GM23338 (cell line): Measurements from ENCODE around the gene RELCH. TPM values are rescaled to one million over a fixed set of nuclear protein-coding genes. Genes with fewer than 3 reads are reported as not detected.

Source experiments
- ATAC-seq: fragments of 200-7000 bp; cut with Tn5 transposase; 3 replicates; pipeline ENCODE4 v1.9.1; 2020
- DNase-seq: peaks from one replicate; pipeline ENCODE4 v3.0.0-alpha.2; 2015; ENCODE audit warnings: low spot score
- H2AFZ ChIP-seq: fragments of 200-600 bp; sonication (generic); 2 replicates; pipeline ENCODE4 v1.8.0; 2016; ENCODE audit warnings: antibody characterized with exemption, mild to moderate bottlenecking, moderate library complexity
- H3F3A ChIP-seq: fragments of 200-600 bp; sonication (generic); replicated peaks from 2 replicates; pipeline ENCODE4 v1.8.0; 2017; ENCODE audit warnings: antibody characterized with exemption, mixed run types, low read depth
- H3K27ac ChIP-seq: fragments of 200-600 bp; sonication (generic); 2 replicates; pipeline ENCODE4 v1.6.1; 2016; ENCODE audit warnings: low read depth
- H3K27me3 ChIP-seq: fragments of 200-600 bp; sonication (generic); 2 replicates; pipeline ENCODE4 v1.8.0; 2016; ENCODE audit warnings: mild to moderate bottlenecking, mixed run types, moderate library complexity; ENCODE audit not compliant: insufficient read depth
- H3K36me3 ChIP-seq: fragments of 200-600 bp; sonication (generic); 2 replicates; pipeline ENCODE4 v1.8.0; 2016; ENCODE audit warnings: mild to moderate bottlenecking; ENCODE audit not compliant: insufficient read depth
- H3K4me1 ChIP-seq: fragments of 200-600 bp; sonication (generic); 2 replicates; pipeline ENCODE4 v1.8.0; 2016; ENCODE audit warnings: mild to moderate bottlenecking, moderate library complexity; ENCODE audit not compliant: insufficient read depth
- H3K4me2 ChIP-seq: fragments of 200-600 bp; sonication (generic); 2 replicates; pipeline ENCODE4 v1.7.1; 2017; ENCODE audit warnings: mixed run types
- H3K4me3 ChIP-seq: fragments of 200-600 bp; sonication (generic); 2 replicates; pipeline ENCODE4 v1.6.1; 2016; ENCODE audit warnings: mixed run types
- H3K79me2 ChIP-seq: fragments of 200-600 bp; sonication (generic); replicated peaks from 2 replicates; pipeline ENCODE4 v1.8.0; 2017; ENCODE audit warnings: mild to moderate bottlenecking; ENCODE audit not compliant: insufficient read depth
- H3K9me2 ChIP-seq: fragments of 200-600 bp; sonication (generic); 2 replicates; pipeline ENCODE4 v1.8.0; 2017; ENCODE audit not compliant: insufficient read depth
- H4K20me1 ChIP-seq: fragments of 200-600 bp; sonication (generic); replicated peaks from 2 replicates; pipeline ENCODE4 v1.8.0; 2017; ENCODE audit warnings: mild to moderate bottlenecking; ENCODE audit not compliant: insufficient read depth
- H3K27ac Mint-ChIP-seq: 2 replicates; pipeline ENCODE4 v1.8.0; 2020; ENCODE audit warnings: inconsistent platforms, mild to moderate bottlenecking, moderate library complexity, mixed read lengths
- H3K27me3 Mint-ChIP-seq: 3 replicates; pipeline ENCODE4 v1.8.0; 2022; ENCODE audit warnings: low read depth, mild to moderate bottlenecking, moderate library complexity, mixed read lengths, inconsistent platforms; ENCODE audit not compliant: insufficient read depth, poor library complexity
- H3K36me3 Mint-ChIP-seq: 3 replicates; pipeline ENCODE4 v1.8.0; 2021; ENCODE audit warnings: low read depth, mild to moderate bottlenecking, inconsistent platforms, moderate library complexity, mixed read lengths
- H3K4me1 Mint-ChIP-seq: 3 replicates; pipeline ENCODE4 v1.8.0; 2020; ENCODE audit warnings: mild to moderate bottlenecking, inconsistent platforms, mixed read lengths
- H3K4me3 Mint-ChIP-seq: 3 replicates; pipeline ENCODE4 v1.8.0; 2021; ENCODE audit warnings: moderate library complexity, mild to moderate bottlenecking, inconsistent platforms, mixed read lengths
- H3K9me3 Mint-ChIP-seq: 3 replicates; pipeline ENCODE4 v1.8.0; 2020; ENCODE audit warnings: moderate library complexity, mild to moderate bottlenecking, inconsistent platforms, mixed read lengths
- CTCF ChIP-seq, 2 experiments: fragments of 200-600 bp in 1 of 2; sonication (generic) in 1 of 2; conservative IDR thresholded peaks; 2 replicates each; pipeline versions ENCODE4 v1.5.1 to v1.6.1; 2016 to 2017; ENCODE audit warnings: antibody characterized with exemption in 2 of 2, low read depth in 2 of 2, mild to moderate bottlenecking in 2 of 2, moderate library complexity in 1 of 2
- ETS1 ChIP-seq: IDR thresholded peaks from 2 replicates; pipeline ENCODE4 v1.6.1; 2016; ENCODE audit warnings: antibody characterized with exemption
- EZH2 ChIP-seq: fragments of 200-600 bp; sonication (generic); IDR thresholded peaks from one replicate; pipeline ENCODE4 v1.8.0; 2017; ENCODE audit warnings: antibody characterized with exemption, mild to moderate bottlenecking, low read depth; ENCODE audit not compliant: unreplicated experiment
- EZH2phosphoT487 ChIP-seq: fragments of 200-600 bp; sonication (generic); IDR thresholded peaks from one replicate; pipeline ENCODE4 v1.8.1; 2018; ENCODE audit warnings: antibody characterized with exemption; ENCODE audit not compliant: unreplicated experiment
- NANOG ChIP-seq: IDR thresholded peaks from 2 replicates; pipeline ENCODE4 v1.6.1; 2016; ENCODE audit warnings: antibody characterized with exemption, borderline replicate concordance
- ZNF462 ChIP-seq: fragments of 250-450 bp; sonication (Bioruptor Pico); IDR thresholded peaks from 2 replicates; pipeline ENCODE4 v1.5.0; 2020; ENCODE audit warnings: mild to moderate bottlenecking, moderate library complexity
- polyA plus RNA-seq: library from polyadenylated mRNA; unstranded; fragments of >200 nt; fragmentation: Nextera tagmentation; extraction: Ambion mirVana; gene quantifications from 2 replicates; pipeline ENCODE4 v1.2.1, GENCODE V29; 2016
- total RNA-seq: library from RNA; depleted of rRNA; stranded (reverse); fragments of >200 nt; shearing (Covaris generic); gene quantifications from 2 replicates; pipeline ENCODE4 v1.2.3, GENCODE V29; 2014

Gene RELCH
- total and polyA plus RNA-seq, 2 experiments from 2014 or later: 8.8 to 56.4 TPM

- Mint-ChIP-seq H3K27ac (no peak overlapping the region), H3K4me3 (no peak overlapping the region)
These were observed 12.6 kb downstream of the RELCH start for GRCh38 chr18:62199629-62200028.

GRCh38 chr18:62200121-62200914, 13.3 kb downstream of the RELCH start:
- Mint-ChIP-seq H3K4me1 (peaks cover 4% of the 10 kb centered on the region; the same call in 2 of the 3 replicates), H3K4me3 (no peak overlapping the region), H3K27me3 (peaks cover 1% of the 10 kb centered on the region), H3K36me3 (no peaks in the 10 kb centered on the region), H3K9me3 (no peaks in the 10 kb centered on the region), H3K27ac (no peak overlapping the region; the same call in 1 of the 2 replicates)
- ATAC-seq (no peak), DNase-seq (no peak)
- Histone ChIP-seq H3K4me2 (no peak overlapping the region), H3K79me2 (peaks cover 98% of the 10 kb centered on the region), H2AFZ (no peak overlapping the region), H3F3A (no peaks in the 10 kb centered on the region), H3K4me3 (no peak overlapping the region), H4K20me1 (peaks cover 12% of the 10 kb centered on the region; the same call in 1 of the 2 replicates), H3K36me3 (no peaks in the 10 kb centered on the region), H3K27me3 (no peaks in the 10 kb centered on the region), H3K4me1 (no peaks in the 10 kb centered on the region), H3K27ac (no peak overlapping the region), H3K9me2 (no peaks in the 10 kb centered on the region)
- no peak for TF ChIP-seq EZH2
- TF ChIP-seq ZNF462 (CRISPR knock-in tag): no peak
- no peak for TF ChIP-seq NANOG

More at GRCh38 chr18:62199629-62200028, 12.6 kb downstream of the RELCH start:
- ATAC-seq (no peak), DNase-seq (no peak)
- Histone ChIP-seq H3K4me3 (no peak overlapping the region), H3K4me2 (no peak overlapping the region), H3K79me2 (peaks cover 98% of the 10 kb centered on the region), H3F3A (no peaks in the 10 kb centered on the region), H3K36me3 (no peaks in the 10 kb centered on the region), H3K27ac (no peak overlapping the region), H3K27me3 (no peaks in the 10 kb centered on the region), H3K9me2 (no peaks in the 10 kb centered on the region), H2AFZ (no peak overlapping the region), H4K20me1 (peaks cover 12% of the 10 kb centered on the region; the same call in 1 of the 2 replicates), H3K4me1 (no peaks in the 10 kb centered on the region)
- Mint-ChIP-seq H3K36me3 (no peaks in the 10 kb centered on the region), H3K27me3 (no peaks in the 10 kb centered on the region), H3K9me3 (no peaks in the 10 kb centered on the region), H3K4me1 (peaks cover 4% of the 10 kb centered on the region; the same call in 2 of the 3 replicates)
- TF ChIP-seq ETS1: no peak
- no peak for TF ChIP-seq EZH2phosphoT487
- TF ChIP-seq CTCF (conservative IDR thresholded peaks at IDR 0.05; ENCODE audit: low read depth in 2 of 2): no peak
